Measurements from ENCODE around the gene MAGEH1.
"Not testable (repeated sequence)": the region's sequence is repeated elsewhere in the genome, so short reads cannot be mapped to it uniquely, and the experiment has no call there.

The MAGEH1 gene

GRCh38 chrX:55451990-55452832, at the start of gene MAGEH1:
TSS of gene MAGEH1 (plus strand) at chrX:55452127. CDS start at chrX:55452375, 248 bp downstream.
- DNase-seq: peak; percentile 24 to 66 (median 48)

- DNase-seq: not testable (repeated sequence)
Observed at GRCh38 chrX:55427079-55427478, 24.8 kb upstream of the MAGEH1 start.

GRCh38 chrX:55443468-55443867, 8.5 kb upstream of the MAGEH1 start:
- not testable (repeated sequence) for DNase-seq

GRCh38 chrX:55450259-55450658, 1.7 kb upstream of the MAGEH1 start:
- no peak for DNase-seq

DNA sequence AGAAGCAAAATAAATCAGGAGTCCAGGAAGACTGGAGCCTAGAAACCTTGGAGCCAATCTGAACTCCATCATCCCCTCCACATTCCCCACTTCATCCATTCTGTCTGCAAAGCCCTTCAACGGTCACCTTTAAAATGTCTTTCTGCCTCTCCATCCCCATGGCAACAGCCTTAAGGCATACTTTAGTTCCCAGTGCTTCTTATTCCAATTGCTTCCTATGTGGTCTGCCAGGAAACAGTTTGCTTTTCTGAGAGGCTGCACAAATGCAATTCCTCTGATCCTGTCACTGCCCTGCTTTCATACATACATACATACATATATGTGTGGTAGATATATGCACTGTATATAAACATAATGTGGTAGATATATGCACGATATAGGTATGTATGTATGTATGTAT, 786 bp upstream of the MAGEH1 start:
- DNase-seq: no peak

DNA sequence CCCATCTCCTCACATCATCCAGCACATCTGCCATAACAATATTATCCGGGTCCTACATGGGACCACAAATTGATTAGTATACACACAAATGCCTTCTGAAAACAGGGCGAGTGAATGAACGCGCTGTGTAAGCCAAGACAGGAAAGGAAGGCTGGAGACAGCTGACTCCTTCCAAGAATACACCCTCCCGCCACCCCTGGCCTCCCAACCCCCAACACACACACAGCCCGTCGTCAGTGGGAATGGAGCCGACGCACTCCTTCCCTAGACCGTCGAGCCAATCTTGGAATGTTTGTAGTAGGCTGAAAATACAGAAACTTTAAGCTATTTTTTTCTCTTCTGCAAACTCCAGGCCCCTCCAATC, 319 bp upstream of the MAGEH1 start:
- DNase-seq: no peak

DNA sequence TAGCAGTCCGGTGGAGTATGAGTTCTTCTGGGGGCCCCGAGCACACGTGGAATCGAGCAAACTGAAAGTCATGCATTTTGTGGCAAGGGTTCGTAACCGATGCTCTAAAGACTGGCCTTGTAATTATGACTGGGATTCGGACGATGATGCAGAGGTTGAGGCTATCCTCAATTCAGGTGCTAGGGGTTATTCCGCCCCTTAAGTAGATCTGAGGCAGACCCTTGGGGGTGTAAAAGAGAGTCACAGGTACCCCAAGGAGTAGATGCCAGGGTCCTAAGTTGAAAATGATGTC, 852 bp downstream of the MAGEH1 start:
- DNase-seq: no peak

DNA sequence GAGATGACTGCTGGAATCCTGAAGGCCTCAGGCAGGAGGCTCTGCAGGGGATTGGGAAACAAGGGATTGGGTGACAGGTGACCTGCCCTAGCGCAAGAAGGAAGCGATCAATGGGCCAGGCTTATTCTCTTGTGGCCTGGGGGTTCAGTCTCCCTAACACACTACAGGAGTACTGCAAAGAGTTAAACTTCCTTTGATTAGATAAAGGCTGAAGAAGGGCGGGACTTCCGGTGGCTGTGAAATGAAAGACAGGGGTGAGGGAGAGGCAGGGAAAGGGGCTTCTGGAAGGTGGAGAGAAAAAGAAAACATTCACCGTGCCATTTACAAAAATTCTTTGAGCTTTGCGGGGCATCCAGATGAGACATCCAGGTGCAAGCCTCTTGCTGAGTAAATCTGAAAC, 3.8 kb downstream of the MAGEH1 start:
- DNase-seq: not testable (repeated sequence)

GRCh38 chrX:55459426-55459825, 7.5 kb downstream of the MAGEH1 start:
- not testable (repeated sequence) for DNase-seq

GRCh38 chrX:55459926-55460325, 8.0 kb downstream of the MAGEH1 start:
- DNase-seq: not testable (repeated sequence)

DNA sequence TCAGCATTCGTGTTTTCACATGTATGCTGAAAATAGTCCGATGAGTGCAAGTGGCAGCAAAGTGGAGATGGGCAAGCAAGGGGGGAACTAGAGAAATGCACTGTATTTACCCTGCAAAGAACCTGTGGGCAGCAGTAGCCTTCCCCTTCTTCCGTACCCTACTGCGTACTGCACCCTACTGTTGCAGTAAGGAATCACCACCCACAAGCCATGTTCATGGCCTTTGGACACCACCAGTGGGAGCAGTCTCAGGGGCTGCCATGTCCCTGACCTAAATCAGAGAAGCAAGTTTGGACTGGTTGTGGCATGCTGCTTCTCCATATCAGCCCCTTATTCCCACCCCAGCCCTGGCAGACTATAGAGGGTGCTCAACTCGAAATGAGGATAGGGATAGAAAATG, 12.1 kb downstream of the MAGEH1 start:
- DNase-seq: not testable (repeated sequence)

DNA sequence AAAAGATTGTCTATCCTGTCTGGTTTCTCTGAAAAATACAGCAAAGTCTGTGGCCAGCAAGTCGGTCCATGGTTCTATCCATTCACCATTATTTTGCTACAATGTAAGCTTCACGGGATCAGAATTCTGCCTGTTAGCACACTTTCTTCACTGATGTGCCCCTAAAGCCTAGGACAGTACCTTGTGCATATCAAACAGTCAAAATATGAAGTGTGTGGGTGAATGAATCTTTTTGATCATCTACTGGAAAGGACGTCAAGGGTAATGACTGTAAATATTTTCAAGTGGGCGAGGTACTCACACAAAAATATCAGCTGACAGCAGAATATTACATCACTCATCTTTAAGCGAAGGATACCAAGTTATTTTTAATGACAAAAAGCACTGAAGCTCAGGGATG, 13.2 kb downstream of the MAGEH1 start:
- DNase-seq: not testable (repeated sequence)

- DNase-seq: not testable (repeated sequence)
Observed at GRCh38 chrX:55465791-55466190, 13.9 kb downstream of the MAGEH1 start.

GRCh38 chrX:55479956-55480355, 28.0 kb downstream of the MAGEH1 start:
- not testable (repeated sequence) for DNase-seq

- no peak for DNase-seq
Observed at GRCh38 chrX:55480390-55481062, 28.6 kb downstream of the MAGEH1 start.

- no peak for DNase-seq
Observed at GRCh38 chrX:55484948-55485347, 33.0 kb downstream of the MAGEH1 start.

- no peak for DNase-seq
Observed at GRCh38 chrX:55486736-55487135, 34.8 kb downstream of the MAGEH1 start.

DNA sequence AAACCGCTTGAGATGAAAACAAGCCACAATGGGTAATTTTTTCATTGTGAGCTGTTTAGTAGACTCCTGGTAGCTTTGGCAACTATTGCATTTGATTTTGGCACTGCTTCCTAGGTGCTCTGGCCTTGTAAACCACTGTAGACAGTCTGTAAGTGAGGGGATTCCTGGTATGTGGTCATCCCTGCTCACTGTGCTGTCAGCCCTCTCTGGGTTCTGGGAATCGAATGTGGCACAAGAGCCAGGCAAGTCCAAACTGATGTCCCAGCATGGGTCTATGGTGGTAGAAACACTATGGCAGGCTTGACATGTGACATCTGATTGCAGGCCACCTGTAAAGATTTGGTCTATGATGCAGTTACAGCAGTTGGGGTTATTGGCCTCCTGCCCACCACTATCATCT, 35.2 kb downstream of the MAGEH1 start:
- no peak for DNase-seq

GRCh38 chrX:55488006-55488592, 36.2 kb downstream of the MAGEH1 start:
- no peak for DNase-seq

GRCh38 chrX:55488593-55489313, 36.8 kb downstream of the MAGEH1 start:
- DNase-seq: peak; percentile 8 to 68 (median 30)

DNA sequence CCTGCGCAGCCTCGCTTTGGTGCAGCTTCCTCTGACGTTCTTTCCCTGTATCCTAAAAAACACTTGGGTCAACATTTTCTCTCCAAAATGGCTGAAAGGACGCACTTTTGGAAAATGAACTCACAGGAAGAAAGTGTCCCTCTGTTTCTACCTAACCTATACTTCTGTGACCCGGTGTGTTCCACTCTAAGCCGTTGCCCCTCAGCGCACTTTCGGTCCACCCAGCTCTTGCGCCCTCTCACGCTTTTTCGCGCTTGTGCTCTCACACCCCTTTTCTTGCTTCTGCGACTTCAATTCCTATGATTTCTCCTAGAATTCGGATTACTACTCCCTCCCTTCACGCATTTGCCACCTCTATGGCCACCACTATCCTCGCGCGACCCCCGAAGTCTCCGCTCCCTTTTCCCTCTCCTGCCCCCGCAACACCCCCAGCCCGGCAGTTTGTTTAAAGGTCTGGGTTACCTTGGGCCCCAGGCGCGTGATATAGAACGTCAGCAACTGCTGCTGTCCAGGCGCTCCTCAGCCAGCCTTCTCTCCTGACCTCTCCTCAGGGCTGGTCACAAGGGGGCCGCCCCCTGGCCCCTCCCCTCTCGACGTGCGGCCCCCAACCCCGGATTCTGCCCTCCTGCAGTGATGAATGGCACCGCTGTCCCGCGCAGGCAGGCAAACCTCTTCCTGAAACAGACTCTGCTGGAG, 37.5 kb downstream of the MAGEH1 start, which contains the start of gene USP51:
USP51 (minus strand) TSS at position 535 of the 696 bp plus-strand sequence. CDS start 909 bp downstream, outside the sequence.
- DNase-seq: peak in 2 of 4 experiments; percentile 14 to 20

DNA sequence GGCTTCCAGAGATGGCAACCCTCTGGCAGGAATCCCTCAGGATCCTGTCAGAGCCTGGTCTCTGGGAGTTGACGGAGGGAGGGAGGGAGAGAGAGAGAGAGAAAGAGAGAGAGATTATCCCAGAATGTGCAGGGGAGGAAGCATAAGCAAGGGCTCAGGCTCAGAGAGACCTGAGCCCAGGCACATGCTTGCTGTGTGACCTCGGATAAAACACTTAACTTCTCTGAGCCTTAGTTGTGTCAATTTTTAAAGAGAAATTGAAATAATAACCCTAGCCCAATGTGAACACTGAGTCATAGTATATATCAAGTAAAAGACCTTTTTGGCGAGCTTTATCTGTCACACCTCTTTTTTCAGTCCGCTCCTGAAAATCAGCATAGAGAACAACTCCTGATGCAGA, 38.2 kb downstream of the MAGEH1 start:
- no peak for DNase-seq

DNA sequence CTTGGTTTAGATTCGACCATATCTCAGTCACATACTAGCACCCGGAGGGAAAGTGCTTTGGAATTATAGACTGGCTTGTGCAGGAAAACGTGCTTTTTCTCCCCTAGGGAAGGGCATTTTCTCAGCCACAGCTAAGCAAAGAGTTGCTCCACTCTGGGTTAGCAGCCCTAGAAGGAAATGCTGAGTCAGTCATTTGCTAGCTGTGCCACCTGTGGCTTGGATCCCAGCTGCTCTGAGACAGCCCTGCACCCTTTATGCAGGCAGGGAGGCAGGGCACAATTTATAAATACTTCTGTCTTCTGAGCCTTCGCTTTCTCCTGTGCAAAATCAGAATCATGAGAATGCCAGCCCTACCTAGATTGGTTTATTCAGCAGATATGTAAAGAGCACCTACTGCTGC, 39.0 kb downstream of the MAGEH1 start:
- no peak for DNase-seq

Data from activated naive CD4-positive, alpha-beta T cell (primary cell).